Vagina (tissue), 2 donors: ENCODE data around the gene FGD4.

ENCODE experiments used
- POLR2A ChIP-seq, 2 donors: fragments of 450-650 bp; IDR thresholded peaks; one replicate each; pipeline ENCODE4 v1.6.1; 2017; ENCODE audit warnings: antibody characterized with exemption in 2 of 2, mild to moderate bottlenecking in 2 of 2, moderate library complexity in 2 of 2
- TF ChIP-seq, protein P1 (sequence below), 3 experiments: fragments of 450-650 bp in 2 of 3; fragments of 200-600 bp in 1 of 3; sonication (generic) in 1 of 3; IDR thresholded peaks; one replicate each; pipeline ENCODE4 v1.5.1; 2017 to 2019; ENCODE audit warnings: antibody characterized with exemption in 3 of 3, mild to moderate bottlenecking in 2 of 3, moderate library complexity in 2 of 3

DNA sequence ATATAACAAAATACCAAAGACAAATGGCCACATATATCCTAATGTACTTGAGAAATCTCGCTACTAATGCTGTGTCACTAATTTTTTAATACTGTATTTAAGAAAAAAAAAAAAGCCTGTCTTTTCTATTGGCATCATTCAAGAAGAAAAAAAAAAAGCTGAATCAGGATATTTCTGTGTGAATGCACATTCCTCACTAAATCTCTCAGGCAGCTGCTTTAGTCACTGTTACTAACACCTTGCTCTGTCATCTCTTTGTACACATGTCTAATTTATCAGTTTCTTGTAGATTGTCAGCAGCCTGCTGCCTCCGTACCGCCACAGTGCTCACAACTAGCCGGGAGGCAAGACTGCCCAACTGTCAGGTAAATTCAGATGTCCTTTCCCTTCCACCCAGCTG lies 32.0 kb upstream of the FGD4 start:
- TF ChIP-seq POLR2A (IDR thresholded peaks at IDR 0.05): no peak
- TF ChIP-seq, protein P1, sequence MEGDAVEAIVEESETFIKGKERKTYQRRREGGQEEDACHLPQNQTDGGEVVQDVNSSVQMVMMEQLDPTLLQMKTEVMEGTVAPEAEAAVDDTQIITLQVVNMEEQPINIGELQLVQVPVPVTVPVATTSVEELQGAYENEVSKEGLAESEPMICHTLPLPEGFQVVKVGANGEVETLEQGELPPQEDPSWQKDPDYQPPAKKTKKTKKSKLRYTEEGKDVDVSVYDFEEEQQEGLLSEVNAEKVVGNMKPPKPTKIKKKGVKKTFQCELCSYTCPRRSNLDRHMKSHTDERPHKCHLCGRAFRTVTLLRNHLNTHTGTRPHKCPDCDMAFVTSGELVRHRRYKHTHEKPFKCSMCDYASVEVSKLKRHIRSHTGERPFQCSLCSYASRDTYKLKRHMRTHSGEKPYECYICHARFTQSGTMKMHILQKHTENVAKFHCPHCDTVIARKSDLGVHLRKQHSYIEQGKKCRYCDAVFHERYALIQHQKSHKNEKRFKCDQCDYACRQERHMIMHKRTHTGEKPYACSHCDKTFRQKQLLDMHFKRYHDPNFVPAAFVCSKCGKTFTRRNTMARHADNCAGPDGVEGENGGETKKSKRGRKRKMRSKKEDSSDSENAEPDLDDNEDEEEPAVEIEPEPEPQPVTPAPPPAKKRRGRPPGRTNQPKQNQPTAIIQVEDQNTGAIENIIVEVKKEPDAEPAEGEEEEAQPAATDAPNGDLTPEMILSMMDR (IDR thresholded peaks at IDR 0.05): no peak
